Measurements from ENCODE around the gene THSD4.
"Not testable (repeated sequence)": the region's sequence is repeated elsewhere in the genome, so short reads cannot be mapped to it uniquely, and the experiment has no call there.

Gene THSD4

GRCh38 chr15:71230303-71230702, 115.0 kb downstream of the THSD4 start:
- no peak for DNase-seq

GRCh38 chr15:71231758-71232157, 116.5 kb downstream of the THSD4 start:
- no peak for DNase-seq

GRCh38 chr15:71232411-71232810, 117.1 kb downstream of the THSD4 start:
- no peak for DNase-seq

GRCh38 chr15:71237456-71238188, 122.4 kb downstream of the THSD4 start:
- DNase-seq, result no peak

- no peak for DNase-seq
Measured at GRCh38 chr15:71238926-71239325, 123.7 kb downstream of the THSD4 start.

- DNase-seq, result no peak
Measured at GRCh38 chr15:71239592-71240364, 124.5 kb downstream of the THSD4 start.

GRCh38 chr15:71242292-71242691, 127.0 kb downstream of the THSD4 start:
- DNase-seq, result no peak

- DNase-seq, result no peak
Measured at GRCh38 chr15:71244250-71244649, 129.0 kb downstream of the THSD4 start.

GRCh38 chr15:71245588-71245987, 130.3 kb downstream of the THSD4 start:
- no peak for DNase-seq

GRCh38 chr15:71248386-71248785, 133.1 kb downstream of the THSD4 start:
- DNase-seq, result no peak

- DNase-seq, result no peak
Measured at GRCh38 chr15:71249986-71250385, 134.7 kb downstream of the THSD4 start.

- DNase-seq, result no peak
Measured at GRCh38 chr15:71250936-71251583, 135.8 kb downstream of the THSD4 start.

- no peak for DNase-seq
Measured at GRCh38 chr15:71251584-71252043, 136.3 kb downstream of the THSD4 start.

GRCh38 chr15:71252044-71252739, 136.9 kb downstream of the THSD4 start:
- DNase-seq, result no peak

GRCh38 chr15:71252740-71253047, 137.4 kb downstream of the THSD4 start:
- no peak for DNase-seq

- no peak for DNase-seq
Measured at GRCh38 chr15:71254491-71254890, 139.2 kb downstream of the THSD4 start.

GRCh38 chr15:71256934-71257664, 141.8 kb downstream of the THSD4 start:
- DNase-seq, result no peak

- no peak for DNase-seq
Measured at GRCh38 chr15:71259866-71260265, 144.6 kb downstream of the THSD4 start.

GRCh38 chr15:71261418-71261817, 146.1 kb downstream of the THSD4 start:
- DNase-seq, result no peak

GRCh38 chr15:71261909-71262308, 146.6 kb downstream of the THSD4 start:
- DNase-seq, result no peak

GRCh38 chr15:71262599-71262998, 147.3 kb downstream of the THSD4 start:
- no peak for DNase-seq

GRCh38 chr15:71265606-71266005, 150.3 kb downstream of the THSD4 start:
- not testable (repeated sequence) for DNase-seq

GRCh38 chr15:71271327-71271726, 156.1 kb downstream of the THSD4 start:
- no peak for DNase-seq
